ENCODE data around the gene MLH1. TPM values are rescaled to one million over a fixed set of nuclear protein-coding genes. Genes with fewer than 3 reads are reported as not detected.
A peak's percentile ranks its signal among the peaks of the same experiment; 100 is the strongest.

Gene MLH1
- total and polyA plus RNA-seq, 10 of the 15 experiments (the other 5 are each of a cell fraction or from before 2014, with no cell fraction given): 58.6 to 109 (median 81.4) TPM

- no peak for FAIRE-seq
- SMC1A ChIA-PET (ENCODE audit: uncharacterized antibody, unreplicated experiment): interaction anchor here (0.9 to 4.5 kb wide), 16 partner anchors 9 to 230 kb away, joined by 3 to 70 read pairs (median 18); no protein-coding TSS in a partner anchor
- in situ Hi-C loops (cut with MboI): loop anchor here (5.0 kb wide), 1 partner anchor 230 kb away; no protein-coding TSS in a partner anchor
Observed at GRCh38 chr3:36957063-36957462, 36.3 kb upstream of the MLH1 start.

More at GRCh38 chr3:36957063-36957462, 36.3 kb upstream of the MLH1 start:
- H3K4me3 ChIP-seq: no peak overlapping the region
- POLR2A ChIA-PET: interaction anchor here (0.6 to 0.9 kb wide), 2 partner anchors 49 to 52 kb away, joined by 3 read pairs; no protein-coding TSS in a partner anchor
- H3K9ac ChIP-seq (ENCODE audit: control insufficient read depth, insufficient read depth, low read length): no peak overlapping the region
- RAD21 ChIA-PET (ENCODE audit: unreplicated experiment): interaction anchor here (2.1 to 4.9 kb wide), 8 partner anchors 12 to 257 kb away, joined by 6 to 83 read pairs (median 14); partner anchors contain the start of genes EPM2AIP1 and MLH1
- DNase-seq (ENCODE audit: low read depth, low spot score) (no peak), ATAC-seq (peak; percentile 22; the same call in 1 of the 3 replicates)
- no peaks in the 10 kb centered on the region for H3K27me3 ChIP-seq (replicated peaks in 1 of 2; ENCODE audit: control insufficient read depth in 2 of 2, insufficient read depth in 2 of 2, low read length in 1 of 2)
- no peaks in the 10 kb centered on the region for H4K20me1 ChIP-seq (ENCODE audit: control insufficient read depth, insufficient read depth)
- no peaks in the 10 kb centered on the region for H3K9me3 ChIP-seq (replicated peaks; ENCODE audit: control insufficient read depth, insufficient read depth, low read length)
- no peak overlapping the region for H3K27ac ChIP-seq (ENCODE audit: control insufficient read depth, insufficient read depth)
- intact Hi-C loops (cut with micrococcal nuclease; ENCODE audit: unreplicated experiment): no loop called here
- 88% methylated on average over 1 of the region's 1 CpG for WGBS (ENCODE audit: insufficient coverage, insufficient replicate concordance, low lambda C conversion rate, missing lambda C conversion rate)
- BruUV-seq (replicated peaks): no TSS peak
- H3K36me3 ChIP-seq (ENCODE audit: control insufficient read depth in 2 of 2, insufficient read depth in 2 of 2, low read length in 1 of 2): no peaks in the 10 kb centered on the region
- peak; percentile 8 to 19 (median 11); a peak in 1 of 6 replicates for TF ChIP-seq CTCF (IDR thresholded peaks at IDR 0.05 in 2 of 3, conservative IDR thresholded peaks at IDR 0.05 in 1 of 3; ENCODE audit: control insufficient read depth in 2 of 3, extremely low read depth in 1 of 3, insufficient read depth in 1 of 3, low read depth in 3 of 3, low read length in 3 of 3)
- no peak for TF ChIP-seq POU2F2 (IDR thresholded peaks at IDR 0.05; ENCODE audit: borderline replicate concordance, low read depth, low read length)
- no peak for TF ChIP-seq RFX5 (IDR thresholded peaks at IDR 0.05; ENCODE audit: low read depth, low read length)
- no peaks in the 10 kb centered on the region for H3K4me1 ChIP-seq (ENCODE audit: control insufficient read depth, insufficient read depth, low read length)
- CTCF ChIA-PET: interaction anchor here (0.7 to 5.4 kb wide), 21 partner anchors 9 to 261 kb away, joined by 3 to 116 read pairs (median 18); no protein-coding TSS in a partner anchor
- H3K79me2 ChIP-seq (ENCODE audit: control insufficient read depth, insufficient read depth, low read length): no peaks in the 10 kb centered on the region
- H3K4me2 ChIP-seq (ENCODE audit: control insufficient read depth, insufficient read depth): no peak overlapping the region
- H2AFZ ChIP-seq (ENCODE audit: control insufficient read depth, low read depth, low read length): no peak overlapping the region

All from GM12878 (cell line).